CD4-positive, alpha-beta memory T cell (primary cell): ENCODE measurements around the gene CNTLN. TPM values are rescaled to one million over a fixed set of nuclear protein-coding genes. Genes with fewer than 3 reads are reported as not detected.

Source experiments
- CTCF ChIA-PET: fragments of 350-600 bp; sonication (Branson Sonifier 250); formaldehyde crosslinking; loops from one replicate; lab custom pipeline; 2021; ENCODE audit warnings: inconsistent platforms; ENCODE audit not compliant: partially characterized antibody; lab: Charles Lee
- POLR2A ChIA-PET: fragments of 350-600 bp; sonication (Branson Sonifier 250); formaldehyde crosslinking; loops from one replicate; lab custom pipeline; 2021; ENCODE audit not compliant: partially characterized antibody; lab: Charles Lee
- DNase-seq, 5 donors: peaks; one replicate each; pipeline versions ENCODE4 v3.0.0 to v3.0.0-alpha.2; 2020 to 2022; ENCODE audit warnings: mixed read lengths in 1 of 5
- H3K27ac ChIP-seq: one replicate; pipeline ENCODE4 v1.7.0; 2013; ENCODE audit warnings: low read depth, low read length
- H3K27me3 ChIP-seq: 2 replicates; pipeline ENCODE4 v1.7.0; 2013; ENCODE audit warnings: mild to moderate bottlenecking, low read length, moderate library complexity; ENCODE audit not compliant: insufficient read depth
- H3K36me3 ChIP-seq: 2 replicates; pipeline ENCODE4 v1.7.0; 2013; ENCODE audit warnings: mild to moderate bottlenecking, low read length, moderate library complexity; ENCODE audit not compliant: insufficient read depth
- H3K4me1 ChIP-seq: 2 replicates; pipeline ENCODE4 v1.7.0; 2013; ENCODE audit warnings: mild to moderate bottlenecking, low read length, moderate library complexity; ENCODE audit not compliant: insufficient read depth
- H3K4me3 ChIP-seq, 2 donors: one replicate each; pipeline ENCODE4 v1.7.0; 2013; ENCODE audit warnings: low read length in 2 of 2, mild to moderate bottlenecking in 1 of 2
- H3K9me3 ChIP-seq, 2 donors: one replicate each; pipeline ENCODE4 v1.7.0; 2013; ENCODE audit warnings: low read length in 2 of 2, control low read depth in 1 of 2; ENCODE audit not compliant: control insufficient read depth in 1 of 2
- H3K27ac Mint-ChIP-seq, 7 donors: one replicate each; pipeline ENCODE4 v1.8.0; 2020 to 2021; ENCODE audit warnings: mixed read lengths in 7 of 7, mild to moderate bottlenecking in 6 of 7, inconsistent platforms in 3 of 7, moderate library complexity in 3 of 7
- H3K27me3 Mint-ChIP-seq, 2 donors: one replicate each; pipeline ENCODE4 v1.8.0; 2020 to 2021; ENCODE audit warnings: mixed read lengths in 2 of 2
- H3K36me3 Mint-ChIP-seq, 2 donors: one replicate each; pipeline ENCODE4 v1.8.0; 2020 to 2021; ENCODE audit warnings: mixed read lengths in 2 of 2, inconsistent platforms in 1 of 2, mild to moderate bottlenecking in 1 of 2
- H3K4me1 Mint-ChIP-seq, 4 donors: one replicate each; pipeline ENCODE4 v1.8.0; 2020 to 2021; ENCODE audit warnings: mixed read lengths in 4 of 4, mild to moderate bottlenecking in 1 of 4
- H3K4me3 Mint-ChIP-seq, 8 donors: one replicate each; pipeline ENCODE4 v1.8.0; 2020 to 2021; ENCODE audit warnings: mixed read lengths in 8 of 8, mild to moderate bottlenecking in 7 of 8, moderate library complexity in 6 of 8, inconsistent platforms in 3 of 8
- H3K9me3 Mint-ChIP-seq, 8 donors: one replicate each; pipeline ENCODE4 v1.8.0; 2020 to 2021; ENCODE audit warnings: mixed read lengths in 8 of 8, mild to moderate bottlenecking in 5 of 8, inconsistent platforms in 3 of 8, moderate library complexity in 1 of 8
- intact Hi-C: fragments of 100-400 bp; cut with micrococcal nuclease; formaldehyde crosslinking; loops from one replicate; pipeline ENCODE4 v1.15.1; 2023
- polyA plus RNA-seq, 2 donors: library from polyadenylated mRNA; unstranded; fragments of 300-500 nt; fragmentation: Illumina TruSeq; gene quantifications; one replicate each; pipeline ENCODE4 v1.2.3, GENCODE V29; 2021
- total RNA-seq, 2 experiments: library from RNA; stranded (reverse); gene quantifications; one replicate each; pipeline ENCODE4 v1.2.3, GENCODE V29; 2021

Gene CNTLN
- total and polyA plus RNA-seq, 4 experiments from 2014 or later = 0.03 to 0.15 (median 0.11) TPM; not detected in 1

- no peaks in the 10 kb centered on the region for H3K9me3 ChIP-seq
- H3K9me3 Mint-ChIP-seq = peaks cover 4 to 12% (median 9%) of the 10 kb centered on the region in 8 donors
- ChIA-PET CTCF (no interaction called here), POLR2A (no interaction called here)
- intact Hi-C loops = no loop called here
- H3K36me3 ChIP-seq = no peaks in the 10 kb centered on the region
- H3K27ac Mint-ChIP-seq = no peak overlapping the region
- no peaks in the 10 kb centered on the region for H3K27me3 ChIP-seq
- H3K27me3 Mint-ChIP-seq = no peaks in the 10 kb centered on the region
- no peaks in the 10 kb centered on the region for H3K4me1 ChIP-seq
- H3K36me3 Mint-ChIP-seq = no peaks in the 10 kb centered on the region
- H3K4me3 ChIP-seq = no peak overlapping the region
- DNase-seq = no peak
- no peaks in the 10 kb centered on the region for H3K4me1 Mint-ChIP-seq
- no peak overlapping the region for H3K4me3 Mint-ChIP-seq
- no peak overlapping the region for H3K27ac ChIP-seq
These were observed 267.5 kb downstream of the CNTLN start for GRCh38 chr9:17402309-17402708.

GRCh38 chr9:17403539-17403938 is 268.7 kb downstream of the CNTLN start:
- Histone ChIP-seq H3K9me3 (no peaks in the 10 kb centered on the region), H3K4me3 (no peak overlapping the region), H3K27me3 (no peaks in the 10 kb centered on the region), H3K36me3 (no peaks in the 10 kb centered on the region), H3K27ac (no peak overlapping the region), H3K4me1 (no peaks in the 10 kb centered on the region)
- no peaks in the 10 kb centered on the region for H3K4me1 Mint-ChIP-seq
- H3K9me3 Mint-ChIP-seq = peaks cover 4 to 13% (median 11%) of the 10 kb centered on the region in 8 donors
- CTCF ChIA-PET = no interaction called here
- POLR2A ChIA-PET = no interaction called here
- no peak overlapping the region for H3K4me3 Mint-ChIP-seq
- no peak overlapping the region for H3K27ac Mint-ChIP-seq
- H3K27me3 Mint-ChIP-seq = no peaks in the 10 kb centered on the region
- DNase-seq = no peak
- H3K36me3 Mint-ChIP-seq = no peaks in the 10 kb centered on the region
- intact Hi-C loops = no loop called here

- H3K4me1 ChIP-seq = no peaks in the 10 kb centered on the region
- POLR2A ChIA-PET = no interaction called here
- Mint-ChIP-seq H3K9me3 (peaks cover 0 to 5% (median 0%) of the 10 kb centered on the region in 8 donors), H3K4me3 (no peak overlapping the region), H3K36me3 (no peaks in the 10 kb centered on the region), H3K27ac (no peak overlapping the region), H3K4me1 (no peaks in the 10 kb centered on the region), H3K27me3 (no peaks in the 10 kb centered on the region)
- no peak overlapping the region for H3K4me3 ChIP-seq
- no peak for DNase-seq
- no peak overlapping the region for H3K27ac ChIP-seq
- no peaks in the 10 kb centered on the region for H3K9me3 ChIP-seq
- H3K36me3 ChIP-seq = no peaks in the 10 kb centered on the region
- intact Hi-C loops = no loop called here
- H3K27me3 ChIP-seq = no peaks in the 10 kb centered on the region
- CTCF ChIA-PET = no interaction called here
These were observed 280.1 kb downstream of the CNTLN start for GRCh38 chr9:17414986-17415385.

- intact Hi-C loops = no loop called here
- Histone ChIP-seq H3K4me1 (no peaks in the 10 kb centered on the region), H3K27ac (no peak overlapping the region), H3K9me3 (no peaks in the 10 kb centered on the region), H3K27me3 (no peaks in the 10 kb centered on the region), H3K36me3 (no peaks in the 10 kb centered on the region), H3K4me3 (no peak overlapping the region)
- Mint-ChIP-seq H3K4me3 (no peak overlapping the region), H3K9me3 (peaks cover 0 to 5% (median 0%) of the 10 kb centered on the region in 8 donors), H3K4me1 (no peaks in the 10 kb centered on the region), H3K27ac (no peak overlapping the region), H3K36me3 (no peaks in the 10 kb centered on the region), H3K27me3 (no peaks in the 10 kb centered on the region)
- DNase-seq = no peak
- POLR2A ChIA-PET = no interaction called here
- CTCF ChIA-PET = no interaction called here
These were observed 288.3 kb downstream of the CNTLN start for GRCh38 chr9:17422994-17423680.

- intact Hi-C loops = no loop called here
- Histone ChIP-seq H3K9me3 (no peaks in the 10 kb centered on the region), H3K27ac (no peak overlapping the region), H3K4me1 (no peaks in the 10 kb centered on the region), H3K36me3 (no peaks in the 10 kb centered on the region), H3K27me3 (no peaks in the 10 kb centered on the region), H3K4me3 (no peak overlapping the region)
- H3K9me3 Mint-ChIP-seq = peaks cover 0 to 5% (median 0%) of the 10 kb centered on the region in 8 donors
- H3K4me1 Mint-ChIP-seq = no peaks in the 10 kb centered on the region
- H3K27me3 Mint-ChIP-seq = no peaks in the 10 kb centered on the region
- no peak for DNase-seq
- ChIA-PET CTCF (no interaction called here), POLR2A (no interaction called here)
- H3K4me3 Mint-ChIP-seq = no peak overlapping the region
- no peaks in the 10 kb centered on the region for H3K36me3 Mint-ChIP-seq
- no peak overlapping the region for H3K27ac Mint-ChIP-seq
These were observed 288.8 kb downstream of the CNTLN start for GRCh38 chr9:17423681-17424011.

- ChIA-PET POLR2A (no interaction called here), CTCF (no interaction called here)
- no peak for DNase-seq
- Histone ChIP-seq H3K27me3 (no peaks in the 10 kb centered on the region), H3K4me1 (no peaks in the 10 kb centered on the region), H3K36me3 (no peaks in the 10 kb centered on the region), H3K9me3 (no peaks in the 10 kb centered on the region), H3K4me3 (no peak overlapping the region), H3K27ac (no peak overlapping the region)
- Mint-ChIP-seq H3K4me3 (no peak overlapping the region), H3K36me3 (no peaks in the 10 kb centered on the region), H3K27me3 (no peaks in the 10 kb centered on the region), H3K27ac (no peak overlapping the region), H3K9me3 (peaks cover 0 to 5% (median 0%) of the 10 kb centered on the region in 8 donors), H3K4me1 (no peaks in the 10 kb centered on the region)
- intact Hi-C loops = no loop called here
These were observed 290.5 kb downstream of the CNTLN start for GRCh38 chr9:17425384-17425783.

- Mint-ChIP-seq H3K27me3 (no peaks in the 10 kb centered on the region), H3K36me3 (no peaks in the 10 kb centered on the region), H3K27ac (no peak overlapping the region), H3K4me3 (no peak overlapping the region), H3K4me1 (no peaks in the 10 kb centered on the region), H3K9me3 (peaks cover 0 to 14% (median 7%) of the 10 kb centered on the region in 8 donors)
- no peaks in the 10 kb centered on the region for H3K9me3 ChIP-seq
- POLR2A ChIA-PET = no interaction called here
- intact Hi-C loops = no loop called here
- no peak overlapping the region for H3K4me3 ChIP-seq
- H3K36me3 ChIP-seq = no peaks in the 10 kb centered on the region
- no peaks in the 10 kb centered on the region for H3K27me3 ChIP-seq
- no peak for DNase-seq
- H3K4me1 ChIP-seq = no peaks in the 10 kb centered on the region
- CTCF ChIA-PET = no interaction called here
- H3K27ac ChIP-seq = no peak overlapping the region
These were observed 298.7 kb downstream of the CNTLN start for GRCh38 chr9:17433526-17433925.
